T1000 (cell line): ENCODE data around the gene NUP98.
"Not testable (repeated sequence)": the region's sequence is repeated elsewhere in the genome, so short reads cannot be mapped to it uniquely, and the experiment has no call there.

Experiments
- DNase-seq: peaks from one replicate; lab custom pipeline; 2025; ENCODE audit warnings: mixed read lengths; lab: John Stamatoyannopoulos, UW

The NUP98 gene

DNA sequence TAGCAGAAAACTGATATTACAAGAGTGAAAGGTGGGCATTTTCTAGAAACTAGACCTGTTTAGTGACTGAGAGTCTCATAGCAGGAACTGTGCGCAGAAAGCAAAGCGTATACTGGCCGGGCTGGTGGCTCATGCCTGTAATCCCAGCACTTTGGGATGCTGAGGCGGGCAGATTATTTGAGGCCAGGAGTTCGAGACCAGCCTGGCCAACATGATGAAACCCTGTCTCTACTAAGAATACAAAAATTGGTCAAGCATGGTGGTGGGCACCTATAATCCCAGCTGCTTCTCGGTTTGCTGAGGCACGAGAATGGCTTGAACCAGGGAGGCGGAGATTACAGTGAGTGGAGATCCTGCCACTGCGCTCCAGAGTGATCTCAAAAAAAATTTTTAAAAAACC is 1.8 kb upstream of the NUP98 start:
- DNase-seq = no peak

- peak; percentile 61 for DNase-seq
Observed at GRCh38 chr11:3796801-3797328, 489 bp downstream of the NUP98 start.

DNA sequence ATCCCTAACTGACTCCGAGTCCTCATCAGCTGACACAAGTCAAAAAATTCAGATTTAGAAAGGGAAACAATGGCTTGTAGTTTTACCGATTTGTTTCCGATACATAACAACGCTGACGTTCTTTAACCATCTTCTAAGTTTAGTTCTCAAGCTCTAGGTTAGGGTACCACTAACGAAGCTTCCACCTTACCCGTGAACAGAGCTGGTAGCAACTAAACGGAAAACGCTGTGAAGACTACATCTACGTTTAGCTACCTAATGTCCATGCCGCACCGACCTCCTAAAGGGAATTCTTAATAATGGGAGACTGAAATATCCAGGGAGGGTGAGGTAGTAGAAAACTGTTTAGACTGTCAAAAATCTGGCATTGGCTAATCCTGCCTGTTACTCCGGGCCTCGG is 1.0 kb downstream of the NUP98 start:
- no peak for DNase-seq

DNA sequence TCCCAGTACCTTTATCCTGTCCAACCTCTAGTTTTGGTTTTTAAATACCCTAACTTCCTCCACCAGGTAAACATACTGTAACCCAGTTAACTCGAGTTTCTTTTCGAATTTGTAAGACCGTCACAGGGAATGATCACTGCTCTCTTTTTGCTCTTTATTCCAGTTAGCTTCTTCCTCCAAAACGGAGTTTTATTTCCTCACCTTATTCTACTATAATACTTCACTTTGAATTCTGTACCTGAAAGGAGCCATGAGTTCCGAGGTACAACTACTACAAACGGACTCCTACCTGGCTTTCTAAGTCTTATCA is 1.4 kb downstream of the NUP98 start:
- DNase-seq = no peak

GRCh38 chr11:3795131-3796001 is 2.0 kb downstream of the NUP98 start:
- DNase-seq = no peak

GRCh38 chr11:3794387-3794786 is 3.0 kb downstream of the NUP98 start:
- not testable (repeated sequence) for DNase-seq

DNA sequence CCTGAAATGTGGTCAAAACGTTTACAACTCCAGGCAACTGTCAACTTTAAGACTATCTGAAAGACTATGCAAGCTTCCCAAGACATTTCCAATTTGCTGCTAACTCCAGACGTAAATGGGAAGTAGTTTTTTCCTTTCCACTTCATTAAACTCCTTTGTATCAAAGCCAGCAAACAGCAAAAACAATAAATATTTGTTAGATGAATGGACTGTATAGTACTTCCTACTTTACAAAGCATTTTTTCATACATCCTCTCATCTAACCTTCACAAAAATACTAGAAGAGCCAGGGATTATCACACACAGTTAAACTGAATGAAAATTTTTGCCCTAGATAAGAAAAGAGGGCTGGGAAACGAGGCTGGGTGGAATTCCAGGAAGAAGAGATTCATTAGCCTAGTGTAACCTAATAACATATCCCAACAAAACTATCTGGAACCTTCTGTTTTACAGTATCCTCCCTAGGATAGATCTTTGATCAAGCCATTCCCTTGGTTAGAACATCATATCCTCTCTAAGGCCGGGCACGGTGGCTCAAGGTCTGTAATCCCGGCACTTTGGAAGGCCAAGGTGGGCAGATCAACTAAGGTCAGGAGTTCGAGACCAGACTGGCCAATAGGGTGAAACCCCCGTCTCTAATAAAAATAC is 10.4 kb downstream of the NUP98 start:
- DNase-seq = no peak

GRCh38 chr11:3783611-3784010 is 13.7 kb downstream of the NUP98 start:
- DNase-seq = no peak

GRCh38 chr11:3782963-3783362 is 14.4 kb downstream of the NUP98 start:
- DNase-seq = no peak

- DNase-seq = no peak
Observed at GRCh38 chr11:3781423-3781822, 15.9 kb downstream of the NUP98 start.

GRCh38 chr11:3775736-3776406 is 21.5 kb downstream of the NUP98 start:
- DNase-seq = no peak

DNA sequence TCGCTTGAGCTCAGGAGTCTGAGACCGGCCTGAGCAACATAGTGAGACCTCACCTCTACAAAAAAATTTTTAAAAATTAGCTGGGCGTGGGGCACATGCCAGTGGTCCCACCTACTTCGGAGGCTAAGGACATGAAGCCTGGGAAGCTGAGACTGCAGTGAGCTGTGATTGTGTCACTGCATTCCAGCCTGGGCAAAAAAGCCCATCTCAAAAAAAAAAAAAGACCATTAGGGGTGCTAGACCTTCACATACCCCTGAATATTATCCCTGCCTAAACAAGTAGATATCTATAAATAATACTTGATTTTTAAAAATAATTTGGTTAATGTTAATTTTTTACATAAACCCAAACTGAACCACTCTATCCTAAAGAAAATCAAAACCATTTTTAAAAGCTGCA is 24.2 kb downstream of the NUP98 start:
- no peak for DNase-seq

DNA sequence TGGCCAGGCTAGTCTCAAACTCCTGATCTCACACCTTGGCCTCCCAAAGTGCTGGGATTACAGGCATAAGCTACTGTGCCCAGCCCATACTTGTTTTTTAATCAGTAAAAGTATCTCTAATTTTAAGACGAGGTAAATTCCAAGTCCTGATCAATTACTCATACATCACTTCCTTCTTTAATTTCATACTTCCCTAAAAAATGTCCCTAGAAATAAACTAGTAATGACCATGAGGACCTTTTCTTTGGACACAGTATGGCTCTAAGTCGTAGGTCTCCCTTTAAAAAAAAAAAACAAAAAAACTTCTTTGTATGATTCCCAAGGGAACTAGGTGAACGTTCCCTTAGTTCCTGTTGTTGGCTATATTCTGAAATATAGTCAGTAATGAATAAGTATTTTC is 29.8 kb downstream of the NUP98 start:
- no peak for DNase-seq

DNA sequence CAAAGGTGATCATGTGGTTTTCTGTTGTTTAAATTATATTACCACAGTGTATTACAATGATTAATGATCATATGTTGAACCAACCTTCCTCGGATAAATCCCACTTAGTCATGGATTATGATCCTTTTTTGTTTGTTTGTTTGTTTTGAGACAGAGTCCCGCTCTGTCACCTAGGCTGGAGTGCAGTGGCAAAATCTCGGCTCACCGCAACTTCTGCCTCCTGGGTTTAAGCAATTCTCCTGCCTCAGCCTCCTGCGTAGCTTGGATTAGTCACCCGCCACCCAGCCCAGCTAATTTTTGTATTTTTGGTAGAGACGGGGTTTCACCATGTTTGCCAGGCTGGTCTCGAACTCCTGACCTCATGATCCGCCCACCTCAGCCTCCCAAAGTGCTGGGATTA is 30.5 kb downstream of the NUP98 start:
- not testable (repeated sequence) for DNase-seq

DNA sequence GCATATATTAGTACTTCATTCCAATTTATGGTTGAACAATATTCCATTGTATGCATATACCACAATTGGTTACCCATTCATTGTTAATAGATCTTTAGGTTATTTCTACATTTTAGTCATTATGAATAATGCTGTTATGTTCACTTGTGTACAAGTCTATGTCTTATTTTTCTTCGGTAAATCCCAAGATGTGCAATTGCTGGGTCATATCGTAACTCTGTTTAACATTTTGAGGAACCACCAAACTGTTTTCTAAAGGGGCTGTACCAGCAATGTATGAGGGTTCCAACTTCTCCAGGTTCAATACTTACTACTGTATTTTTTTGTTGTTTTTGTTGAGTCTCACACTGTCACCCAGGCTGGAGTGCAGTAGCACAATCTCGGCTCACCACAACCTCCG is 33.1 kb downstream of the NUP98 start:
- DNase-seq = no peak

DNA sequence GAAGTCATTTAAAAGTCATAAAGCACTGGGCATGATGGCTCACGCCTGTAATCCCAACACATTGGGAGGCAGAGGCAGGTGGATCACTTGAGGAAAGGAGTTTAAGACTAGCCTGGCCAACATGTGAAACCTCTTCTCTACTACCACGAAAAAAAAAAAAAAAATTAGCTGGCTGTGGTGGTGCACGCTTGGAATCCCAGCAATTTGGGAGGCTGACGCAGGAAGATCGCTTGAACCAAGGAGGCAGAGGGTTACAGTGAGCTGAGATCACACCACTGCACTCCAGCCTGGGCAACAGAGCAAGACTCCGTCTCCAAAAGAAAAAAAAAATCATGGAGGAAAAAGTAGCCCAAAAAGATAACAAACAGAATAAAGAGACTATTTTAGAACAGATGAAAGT is 42.2 kb downstream of the NUP98 start:
- DNase-seq = no peak

GRCh38 chr11:3753110-3753509 is 44.2 kb downstream of the NUP98 start:
- DNase-seq = no peak

DNA sequence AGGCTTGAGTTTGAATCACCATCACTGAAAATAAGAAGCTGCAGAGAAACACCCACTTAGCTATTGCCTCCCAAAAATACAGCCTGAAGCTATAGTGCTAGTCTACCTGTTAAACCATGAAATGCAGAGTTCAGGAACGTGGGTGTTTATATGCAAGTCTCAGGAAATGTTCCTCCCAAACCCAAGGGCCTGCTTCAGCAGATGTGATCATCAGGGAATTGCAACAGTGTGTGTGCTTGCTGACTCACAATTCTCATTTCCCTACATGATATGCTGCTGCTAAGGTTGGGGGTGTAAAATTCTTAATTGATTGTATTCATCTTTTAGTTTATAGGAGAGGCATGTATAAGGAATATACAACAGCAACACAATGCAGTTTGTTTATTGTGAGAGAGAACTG is 49.6 kb downstream of the NUP98 start:
- DNase-seq = no peak

GRCh38 chr11:3745161-3745560 is 52.2 kb downstream of the NUP98 start:
- DNase-seq = no peak

- DNase-seq = no peak
Observed at GRCh38 chr11:3738723-3739122, 58.6 kb downstream of the NUP98 start.

- no peak for DNase-seq
Observed at GRCh38 chr11:3738241-3738640, 59.1 kb downstream of the NUP98 start.

DNA sequence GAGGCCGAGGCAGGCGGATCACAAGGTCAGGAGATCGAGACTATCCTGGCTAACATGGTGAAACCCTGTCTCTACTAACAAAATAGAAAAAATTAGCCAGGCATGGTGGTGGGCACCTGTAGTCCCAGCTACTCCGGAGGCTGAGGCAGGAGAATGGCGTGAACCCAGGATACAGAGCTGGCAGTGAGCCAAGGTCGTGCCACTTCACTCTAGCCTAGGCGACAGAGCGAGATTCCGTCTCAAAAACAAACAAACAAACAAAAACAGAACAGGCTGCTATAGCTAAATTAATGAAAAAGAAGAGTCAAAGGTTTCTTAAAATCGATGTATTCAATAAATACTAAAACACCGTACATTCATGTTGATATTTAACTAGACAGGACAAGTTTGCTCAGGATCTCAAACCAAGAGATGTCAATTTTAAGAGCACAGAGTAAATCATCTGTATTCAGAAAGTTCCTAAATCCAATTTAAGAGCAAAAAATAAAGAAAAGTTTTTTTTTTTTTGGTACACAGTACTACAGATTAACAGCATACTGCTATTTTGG is 59.9 kb downstream of the NUP98 start:
- DNase-seq = no peak

DNA sequence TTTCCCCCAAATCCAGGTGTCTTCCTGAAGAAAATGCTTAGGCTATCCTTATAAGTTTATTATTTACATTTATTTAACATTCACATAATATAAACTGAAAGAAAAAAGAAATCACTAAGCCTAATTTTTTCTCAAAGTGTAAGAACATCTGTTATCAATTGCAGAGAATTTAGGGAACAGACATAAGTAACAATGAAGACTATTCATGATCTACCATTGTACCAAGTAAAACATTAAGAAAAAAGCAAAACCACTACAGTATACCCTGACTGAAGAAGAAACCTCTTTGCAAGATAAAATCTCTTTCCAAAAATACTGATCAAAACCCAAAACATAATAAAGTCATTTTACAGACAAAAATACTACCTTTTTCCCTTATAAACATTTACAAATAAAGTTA is 60.5 kb downstream of the NUP98 start:
- no peak for DNase-seq
